Loucy (cell line): ENCODE data around the gene CDC14A.

Experiments
- H2AFZ ChIP-seq: fragments of 200-600 bp; sonication (generic); 2 replicates; pipeline ENCODE4 v1.6.0; 2016; ENCODE audit warnings: antibody characterized with exemption, mild to moderate bottlenecking, low read length, moderate library complexity
- H3F3A ChIP-seq: fragments of 200-600 bp; 2 replicates; pipeline ENCODE4 v1.6.0; 2016; ENCODE audit warnings: antibody characterized with exemption, low read depth, mild to moderate bottlenecking
- H3K27me3 ChIP-seq: fragments of 200-600 bp; sonication (generic); 2 replicates; pipeline ENCODE4 v1.6.1; 2014; ENCODE audit warnings: low read length, mild to moderate bottlenecking; ENCODE audit not compliant: insufficient read depth, poor library complexity, severe bottlenecking
- H3K36me3 ChIP-seq: fragments of 200-600 bp; sonication (generic); 2 replicates; pipeline ENCODE4 v1.6.1; 2016; ENCODE audit warnings: low read length; ENCODE audit not compliant: insufficient read depth
- H3K4me1 ChIP-seq: fragments of 200-600 bp; sonication (generic); 2 replicates; pipeline ENCODE4 v1.5.1; 2014; ENCODE audit warnings: low read length, mild to moderate bottlenecking; ENCODE audit not compliant: insufficient read depth, poor library complexity, severe bottlenecking
- H3K4me2 ChIP-seq: fragments of 200-600 bp; sonication (generic); 2 replicates; pipeline ENCODE4 v1.6.0; 2014; ENCODE audit warnings: antibody characterized with exemption, low read length, low read depth, mild to moderate bottlenecking; ENCODE audit not compliant: poor library complexity, severe bottlenecking
- H3K4me3 ChIP-seq: fragments of 200-600 bp; sonication (generic); 2 replicates; pipeline ENCODE4 v1.5.1; 2014; ENCODE audit warnings: low read length, mild to moderate bottlenecking, mixed read lengths; ENCODE audit not compliant: poor library complexity, severe bottlenecking
- H3K79me2 ChIP-seq: fragments of 200-600 bp; sonication (generic); 2 replicates; pipeline ENCODE4 v1.6.1; 2014; ENCODE audit warnings: low read length; ENCODE audit not compliant: insufficient read depth
- H3K9ac ChIP-seq: fragments of 200-600 bp; sonication (generic); 2 replicates; pipeline ENCODE4 v1.6.0; 2014; ENCODE audit warnings: mild to moderate bottlenecking, low read depth, low read length, moderate library complexity; ENCODE audit not compliant: poor library complexity, severe bottlenecking
- H3K9me2 ChIP-seq: fragments of 200-600 bp; sonication (generic); replicated peaks from 2 replicates; pipeline ENCODE4 v1.6.1; 2016; ENCODE audit warnings: low read depth, low read length, mixed read lengths
- H3K9me3 ChIP-seq: fragments of 200-600 bp; sonication (generic); 2 replicates; pipeline ENCODE4 v1.6.1; 2014; ENCODE audit warnings: mild to moderate bottlenecking, antibody characterized with exemption, low read length, low read depth; ENCODE audit not compliant: insufficient read depth
- H4K20me1 ChIP-seq: fragments of 200-600 bp; sonication (generic); 2 replicates; pipeline ENCODE4 v1.6.0; 2014; ENCODE audit warnings: antibody characterized with exemption, low read length, mild to moderate bottlenecking; ENCODE audit not compliant: insufficient read depth, poor library complexity, severe bottlenecking
- EZH2phosphoT487 ChIP-seq: fragments of 200-600 bp; IDR thresholded peaks from 2 replicates; pipeline ENCODE4 v1.6.1; 2018; ENCODE audit warnings: antibody characterized with exemption, mild to moderate bottlenecking, moderate library complexity, borderline replicate concordance
- TF ChIP-seq, protein P1 (sequence below): fragments of 200-600 bp; sonication (generic); conservative IDR thresholded peaks from 2 replicates; pipeline ENCODE4 v1.5.1; 2014; ENCODE audit warnings: mild to moderate bottlenecking, antibody characterized with exemption, low read length

Gene CDC14A

GRCh38 chr1:100304921-100305320, 47.4 kb upstream of the CDC14A start:
- no peak overlapping the region for H3K4me3 ChIP-seq
- no peak overlapping the region for H2AFZ ChIP-seq
- no peaks in the 10 kb centered on the region for H3K36me3 ChIP-seq
- no peaks in the 10 kb centered on the region for H3F3A ChIP-seq
- peaks cover 4% of the 10 kb centered on the region; the same call in 1 of the 2 replicates for H3K9me3 ChIP-seq
- TF ChIP-seq, protein P1, sequence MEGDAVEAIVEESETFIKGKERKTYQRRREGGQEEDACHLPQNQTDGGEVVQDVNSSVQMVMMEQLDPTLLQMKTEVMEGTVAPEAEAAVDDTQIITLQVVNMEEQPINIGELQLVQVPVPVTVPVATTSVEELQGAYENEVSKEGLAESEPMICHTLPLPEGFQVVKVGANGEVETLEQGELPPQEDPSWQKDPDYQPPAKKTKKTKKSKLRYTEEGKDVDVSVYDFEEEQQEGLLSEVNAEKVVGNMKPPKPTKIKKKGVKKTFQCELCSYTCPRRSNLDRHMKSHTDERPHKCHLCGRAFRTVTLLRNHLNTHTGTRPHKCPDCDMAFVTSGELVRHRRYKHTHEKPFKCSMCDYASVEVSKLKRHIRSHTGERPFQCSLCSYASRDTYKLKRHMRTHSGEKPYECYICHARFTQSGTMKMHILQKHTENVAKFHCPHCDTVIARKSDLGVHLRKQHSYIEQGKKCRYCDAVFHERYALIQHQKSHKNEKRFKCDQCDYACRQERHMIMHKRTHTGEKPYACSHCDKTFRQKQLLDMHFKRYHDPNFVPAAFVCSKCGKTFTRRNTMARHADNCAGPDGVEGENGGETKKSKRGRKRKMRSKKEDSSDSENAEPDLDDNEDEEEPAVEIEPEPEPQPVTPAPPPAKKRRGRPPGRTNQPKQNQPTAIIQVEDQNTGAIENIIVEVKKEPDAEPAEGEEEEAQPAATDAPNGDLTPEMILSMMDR, result no peak
- TF ChIP-seq EZH2phosphoT487, result no peak
- H3K9ac ChIP-seq, result no peak overlapping the region
- H3K4me1 ChIP-seq, result no peaks in the 10 kb centered on the region
- H3K9me2 ChIP-seq, result no peaks in the 10 kb centered on the region
- no peaks in the 10 kb centered on the region for H3K79me2 ChIP-seq
- H3K4me2 ChIP-seq, result no peak overlapping the region
- no peaks in the 10 kb centered on the region for H3K27me3 ChIP-seq
- H4K20me1 ChIP-seq, result no peaks in the 10 kb centered on the region

DNA sequence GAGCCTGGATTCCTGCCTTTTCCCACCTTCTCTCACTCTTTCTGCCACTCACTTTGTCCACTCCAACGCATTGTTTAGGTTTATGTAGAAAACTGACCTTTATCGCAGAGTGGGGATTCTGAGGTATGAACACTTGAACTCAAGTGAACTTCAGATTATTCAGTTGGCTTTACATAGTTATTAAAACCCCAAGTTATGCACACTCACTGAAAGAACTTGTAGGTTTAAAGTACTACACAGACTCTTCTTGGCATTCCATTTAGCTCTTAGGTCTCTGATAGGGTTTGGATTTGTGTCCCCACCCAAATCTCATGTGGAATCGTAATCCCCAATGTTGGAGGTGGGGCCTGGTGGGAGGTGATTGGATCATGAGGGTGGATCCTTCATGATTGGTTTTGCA, 46.4 kb upstream of the CDC14A start:
- no peak overlapping the region for H3K4me3 ChIP-seq
- no peaks in the 10 kb centered on the region for H3K27me3 ChIP-seq
- TF ChIP-seq EZH2phosphoT487, result no peak
- TF ChIP-seq, protein P1, result no peak
- no peaks in the 10 kb centered on the region for H3K79me2 ChIP-seq
- no peak overlapping the region for H2AFZ ChIP-seq
- no peak overlapping the region for H3K4me2 ChIP-seq
- H3K4me1 ChIP-seq, result no peaks in the 10 kb centered on the region
- H3K9me3 ChIP-seq, result peaks cover 4% of the 10 kb centered on the region; the same call in 1 of the 2 replicates
- H4K20me1 ChIP-seq, result no peaks in the 10 kb centered on the region
- no peaks in the 10 kb centered on the region for H3K36me3 ChIP-seq
- H3F3A ChIP-seq, result no peaks in the 10 kb centered on the region
- no peaks in the 10 kb centered on the region for H3K9me2 ChIP-seq
- H3K9ac ChIP-seq, result no peak overlapping the region

- Histone ChIP-seq H3K79me2 (no peaks in the 10 kb centered on the region), H3K4me2 (no peak overlapping the region), H3K9ac (no peak overlapping the region), H3K9me3 (peaks cover 4% of the 10 kb centered on the region; the same call in 1 of the 2 replicates), H3K4me3 (no peak overlapping the region), H3K4me1 (no peaks in the 10 kb centered on the region), H3K9me2 (no peaks in the 10 kb centered on the region), H3K36me3 (no peaks in the 10 kb centered on the region), H2AFZ (no peak overlapping the region), H3K27me3 (no peaks in the 10 kb centered on the region), H4K20me1 (no peaks in the 10 kb centered on the region), H3F3A (no peaks in the 10 kb centered on the region)
- TF ChIP-seq EZH2phosphoT487, result no peak
- TF ChIP-seq, protein P1, result no peak
Measured at GRCh38 chr1:100306735-100307313, 45.5 kb upstream of the CDC14A start.
